T-helper 9 cell (primary cell): Measurements from ENCODE around the gene PNMT.

Experiments used
- DNase-seq: peaks from one replicate; pipeline ENCODE4 v3.0.0-alpha.2; 2020

PNMT gene

DNA sequence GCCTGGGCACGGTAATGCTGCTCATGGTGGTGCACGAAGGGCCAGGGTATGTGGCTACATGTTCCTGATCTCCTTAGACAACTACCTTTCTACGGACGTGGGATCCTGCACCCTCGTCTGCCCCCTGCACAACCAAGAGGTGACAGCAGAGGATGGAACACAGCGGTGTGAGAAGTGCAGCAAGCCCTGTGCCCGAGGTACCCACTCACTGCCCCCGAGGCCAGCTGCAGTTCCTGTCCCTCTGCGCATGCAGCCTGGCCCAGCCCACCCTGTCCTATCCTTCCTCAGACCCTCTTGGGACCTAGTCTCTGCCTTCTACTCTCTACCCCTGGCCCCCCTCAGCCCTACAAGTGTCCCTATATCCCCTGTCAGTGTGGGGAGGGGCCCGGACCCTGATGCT lies 43.6 kb downstream of the PNMT start:
- no peak for DNase-seq

DNA sequence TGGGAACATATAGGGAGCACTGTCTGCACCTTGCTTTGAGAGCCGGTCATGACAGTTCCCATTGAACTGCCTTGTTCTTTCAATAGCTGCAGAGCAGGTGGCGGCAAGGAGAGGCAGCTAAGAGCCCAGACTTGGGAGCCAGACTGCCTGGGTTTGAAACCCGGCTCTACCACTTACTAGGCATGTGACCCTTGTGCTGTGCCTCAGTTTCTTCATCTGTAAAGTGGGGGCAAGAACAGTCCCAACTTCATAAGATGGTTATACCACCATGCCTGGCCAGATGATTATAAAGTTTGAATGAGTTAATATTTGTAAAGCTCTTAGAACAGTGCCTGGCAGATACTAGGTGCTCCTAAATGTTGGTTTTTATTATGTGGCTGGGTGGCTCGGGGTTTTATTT lies 46.0 kb downstream of the PNMT start:
- DNase-seq = no peak

DNA sequence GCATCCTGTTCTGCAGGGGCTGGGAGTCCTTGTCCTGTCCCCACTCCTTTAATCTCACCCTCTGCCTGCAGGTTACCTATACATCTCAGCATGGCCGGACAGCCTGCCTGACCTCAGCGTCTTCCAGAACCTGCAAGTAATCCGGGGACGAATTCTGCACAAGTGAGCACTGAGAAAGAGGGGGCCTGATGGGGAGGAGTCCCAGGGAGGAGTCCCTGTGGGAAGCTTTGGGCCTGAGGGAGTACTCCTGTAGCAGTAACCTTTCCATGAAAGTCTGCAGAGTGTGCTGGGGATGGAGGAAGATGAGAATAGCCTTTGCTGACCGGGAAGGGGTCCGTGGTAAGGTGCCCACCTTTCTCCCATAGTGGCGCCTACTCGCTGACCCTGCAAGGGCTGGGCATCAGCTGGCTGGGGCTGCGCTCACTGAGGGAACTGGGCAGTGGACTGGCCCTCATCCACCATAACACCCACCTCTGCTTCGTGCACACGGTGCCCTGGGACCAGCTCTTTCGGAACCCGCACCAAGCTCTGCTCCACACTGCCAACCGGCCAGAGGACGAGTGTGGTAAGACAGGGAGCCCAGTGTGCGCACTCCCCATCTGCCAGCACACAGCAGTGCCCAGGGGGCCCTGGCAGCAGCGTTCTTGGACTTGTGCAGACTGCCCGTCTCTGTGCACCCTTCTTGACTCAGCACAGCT lies 47.3 kb downstream of the PNMT start:
- DNase-seq = no peak

DNA sequence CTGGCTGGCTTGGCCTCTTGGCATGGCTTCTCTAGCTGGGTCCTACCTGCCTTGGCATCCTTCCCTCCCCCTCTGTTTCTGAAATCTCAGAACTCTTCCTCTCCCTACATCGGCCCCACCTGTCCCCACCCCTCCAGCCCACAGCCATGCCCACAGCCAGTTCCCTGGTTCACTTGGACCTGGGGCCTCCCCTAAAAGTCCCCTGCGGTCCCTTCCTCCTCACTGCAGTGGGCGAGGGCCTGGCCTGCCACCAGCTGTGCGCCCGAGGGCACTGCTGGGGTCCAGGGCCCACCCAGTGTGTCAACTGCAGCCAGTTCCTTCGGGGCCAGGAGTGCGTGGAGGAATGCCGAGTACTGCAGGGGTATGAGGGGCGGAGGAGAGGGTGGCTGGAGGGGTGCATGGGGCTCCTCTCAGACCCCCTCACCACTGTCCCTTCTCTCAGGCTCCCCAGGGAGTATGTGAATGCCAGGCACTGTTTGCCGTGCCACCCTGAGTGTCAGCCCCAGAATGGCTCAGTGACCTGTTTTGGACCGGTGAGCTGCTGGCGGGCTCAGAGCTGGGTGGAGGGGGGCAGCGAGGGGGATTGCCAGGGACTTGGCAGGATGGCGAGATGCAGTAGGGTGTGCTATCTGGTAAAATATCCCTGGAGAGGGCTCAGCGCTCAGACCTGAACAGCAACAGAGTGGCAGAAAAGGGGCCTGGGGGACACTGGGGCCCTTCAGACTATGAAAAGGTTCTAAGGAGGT lies 48.0 kb downstream of the PNMT start:
- DNase-seq = no peak

DNA sequence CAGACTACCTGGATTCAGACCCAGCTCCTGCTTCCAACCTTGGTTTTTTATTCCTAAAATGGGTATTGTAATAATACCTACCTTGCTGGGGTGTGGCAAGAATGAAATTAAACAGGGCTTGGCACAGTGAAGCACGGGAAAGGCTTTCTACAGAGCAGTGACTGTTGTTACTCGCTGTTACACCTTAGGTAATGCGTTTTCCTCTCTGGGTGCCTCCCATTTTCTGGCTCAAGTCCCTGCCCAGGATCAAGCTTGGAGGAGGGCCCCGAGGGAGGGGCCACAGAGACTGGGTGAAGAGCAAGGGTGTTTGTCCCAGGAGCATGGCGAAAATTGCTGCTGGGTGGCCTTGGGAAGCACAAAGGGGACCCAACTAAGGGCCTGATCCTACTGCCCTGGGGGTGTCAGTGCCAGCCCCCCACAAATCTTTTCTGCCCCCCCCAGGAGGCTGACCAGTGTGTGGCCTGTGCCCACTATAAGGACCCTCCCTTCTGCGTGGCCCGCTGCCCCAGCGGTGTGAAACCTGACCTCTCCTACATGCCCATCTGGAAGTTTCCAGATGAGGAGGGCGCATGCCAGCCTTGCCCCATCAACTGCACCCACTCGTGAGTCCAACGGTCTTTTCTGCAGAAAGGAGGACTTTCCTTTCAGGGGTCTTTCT lies 48.8 kb downstream of the PNMT start:
- DNase-seq = no peak

DNA sequence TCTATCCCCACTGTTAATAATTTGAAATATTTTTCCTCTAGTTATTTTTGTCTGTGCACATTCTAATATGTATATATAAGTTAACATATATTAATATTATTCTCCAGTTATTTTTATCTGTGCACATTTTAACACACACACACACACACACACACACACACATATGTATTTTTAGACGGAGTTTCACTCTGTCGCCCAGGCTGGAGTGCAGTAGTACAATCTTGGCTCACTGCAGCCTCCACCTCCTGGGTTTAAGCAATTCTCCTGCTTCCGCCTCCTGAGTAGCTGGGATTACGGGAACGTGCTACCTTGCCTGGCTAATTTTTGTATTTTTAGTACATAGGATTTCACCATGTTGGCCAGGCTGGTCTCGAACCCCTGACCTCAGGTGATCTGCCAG lies 49.4 kb downstream of the PNMT start:
- no peak for DNase-seq

DNA sequence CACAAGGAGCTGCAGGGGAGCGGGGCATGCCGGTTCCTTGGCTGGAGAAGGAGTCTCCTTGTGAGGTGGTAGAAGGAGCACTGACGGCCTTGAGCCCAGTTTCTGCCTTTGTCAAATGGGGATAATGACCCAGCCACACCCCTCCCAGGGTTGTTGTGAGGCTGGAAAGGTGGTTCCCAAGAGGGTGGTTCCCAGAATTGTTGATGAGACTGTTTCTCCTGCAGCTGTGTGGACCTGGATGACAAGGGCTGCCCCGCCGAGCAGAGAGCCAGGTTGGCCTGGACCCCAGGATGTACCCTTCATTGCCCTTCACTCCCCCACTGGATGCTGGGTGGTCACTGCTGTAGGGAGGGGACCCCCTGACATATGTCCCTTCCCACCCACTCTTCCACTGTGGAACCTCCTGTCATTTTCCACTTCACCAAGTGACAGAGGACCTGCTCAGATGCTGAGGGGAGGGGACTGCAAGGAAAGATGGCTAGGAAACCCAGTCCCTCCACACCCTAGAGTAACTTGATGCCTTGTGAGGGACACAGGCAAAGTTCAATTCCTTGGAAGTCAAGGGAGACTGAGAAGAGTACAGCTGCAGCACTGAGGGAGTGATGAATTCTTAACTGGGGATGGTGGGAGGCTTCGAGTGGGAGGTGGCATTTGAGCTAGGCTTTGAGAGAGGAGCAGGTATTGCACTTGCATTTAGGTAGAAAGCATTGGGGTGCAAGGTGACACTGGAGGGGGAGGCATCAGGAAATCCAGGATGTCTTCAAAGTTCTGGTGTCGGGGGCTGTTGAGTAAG lies 51.5 kb downstream of the PNMT start:
- no peak for DNase-seq
